Measurements from ENCODE around the gene COL15A1. TPM values are rescaled to one million over a fixed set of nuclear protein-coding genes. Genes with fewer than 3 reads are reported as not detected.

COL15A1 gene
- total RNA-seq, 1 experiment from 2014 or later: 3.4 TPM

DNA sequence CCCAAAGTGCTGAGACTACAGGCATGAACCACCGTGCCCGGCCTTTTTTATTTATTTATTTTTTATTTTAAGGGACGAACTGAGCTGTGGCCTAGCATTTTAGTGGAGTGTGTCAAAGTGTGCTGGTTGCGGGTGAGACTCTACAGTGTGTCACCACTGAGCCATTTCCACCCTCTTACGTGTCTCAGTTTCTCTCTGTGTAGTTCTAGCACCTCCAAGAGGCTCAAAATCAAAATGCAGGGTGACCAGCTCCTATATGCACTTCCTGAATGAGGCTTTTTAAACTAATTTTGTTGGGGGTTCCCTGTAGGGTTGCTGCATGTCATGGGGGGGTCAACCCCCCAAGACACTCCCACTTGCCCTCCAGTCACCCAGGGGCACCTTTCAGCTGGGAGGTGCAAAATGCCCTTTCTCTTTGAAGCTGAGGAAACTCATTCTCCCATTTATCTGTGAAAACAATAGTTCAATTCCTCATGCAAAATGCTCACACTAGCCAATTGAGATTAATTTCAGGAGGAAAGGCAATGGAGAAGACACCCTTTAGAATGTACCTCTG lies 69.3 kb downstream of the COL15A1 start:
- no peak for DNase-seq (ENCODE audit: low read depth)

DNA sequence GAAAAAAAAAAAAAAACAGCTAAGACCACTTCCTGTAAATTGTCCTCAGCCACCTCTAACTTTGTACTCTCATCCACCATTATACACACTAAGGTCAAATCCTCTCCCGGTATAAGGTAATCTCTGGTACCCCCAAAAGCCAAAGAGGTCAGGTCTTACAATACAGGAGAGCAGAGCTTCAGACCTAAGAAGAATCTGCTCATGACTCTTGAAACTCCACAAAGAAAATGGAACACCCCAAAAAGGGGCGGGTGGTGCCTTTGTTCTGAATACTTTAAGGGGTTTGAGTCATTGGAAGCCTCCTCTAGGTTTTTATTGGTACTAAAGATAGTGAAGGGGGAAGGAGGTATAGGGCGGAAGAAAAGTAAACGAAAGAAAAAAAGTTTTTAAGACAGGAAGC lies 69.8 kb downstream of the COL15A1 start:
- DNase-seq (ENCODE audit: low read depth): no peak

DNA sequence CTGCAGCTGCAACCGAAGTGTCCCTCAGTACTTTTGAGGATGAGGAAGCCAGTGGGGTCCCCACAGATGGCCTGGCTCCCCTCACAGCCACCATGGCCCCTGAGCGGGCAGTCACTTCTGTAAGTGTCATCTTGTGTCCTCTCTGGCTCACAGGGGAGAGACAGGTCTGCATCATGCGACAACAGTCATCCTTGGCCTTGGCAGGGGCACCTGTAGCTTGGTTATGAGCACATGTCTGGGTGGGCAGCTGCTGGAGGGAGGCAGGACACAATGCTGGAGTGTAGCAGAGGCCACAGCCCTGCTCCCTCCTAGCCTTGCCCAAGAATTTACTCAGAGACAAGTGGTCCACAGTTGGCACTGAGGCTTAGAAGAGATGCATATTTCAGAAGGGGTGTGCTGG lies 71.7 kb downstream of the COL15A1 start:
- DNase-seq (ENCODE audit: low read depth): no peak

DNA sequence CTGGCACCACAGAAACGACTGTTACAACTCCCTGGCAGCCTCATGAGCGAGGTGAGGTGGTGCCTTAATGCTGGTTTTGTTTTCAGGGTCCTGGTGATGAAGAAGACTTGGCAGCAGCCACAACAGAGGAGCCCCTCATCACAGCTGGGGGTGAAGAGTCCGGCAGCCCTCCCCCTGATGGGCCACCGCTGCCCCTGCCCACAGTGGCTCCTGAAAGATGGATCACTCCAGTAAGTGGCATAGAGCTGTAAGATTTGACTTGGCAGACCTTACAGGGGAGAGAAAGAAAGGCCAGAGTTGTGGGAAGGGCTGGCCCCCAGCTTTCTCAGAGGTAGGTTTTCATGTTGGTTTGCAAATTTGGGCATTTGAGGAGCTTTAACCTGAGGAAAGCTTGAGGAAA lies 72.2 kb downstream of the COL15A1 start:
- DNase-seq (ENCODE audit: low read depth): no peak

DNA sequence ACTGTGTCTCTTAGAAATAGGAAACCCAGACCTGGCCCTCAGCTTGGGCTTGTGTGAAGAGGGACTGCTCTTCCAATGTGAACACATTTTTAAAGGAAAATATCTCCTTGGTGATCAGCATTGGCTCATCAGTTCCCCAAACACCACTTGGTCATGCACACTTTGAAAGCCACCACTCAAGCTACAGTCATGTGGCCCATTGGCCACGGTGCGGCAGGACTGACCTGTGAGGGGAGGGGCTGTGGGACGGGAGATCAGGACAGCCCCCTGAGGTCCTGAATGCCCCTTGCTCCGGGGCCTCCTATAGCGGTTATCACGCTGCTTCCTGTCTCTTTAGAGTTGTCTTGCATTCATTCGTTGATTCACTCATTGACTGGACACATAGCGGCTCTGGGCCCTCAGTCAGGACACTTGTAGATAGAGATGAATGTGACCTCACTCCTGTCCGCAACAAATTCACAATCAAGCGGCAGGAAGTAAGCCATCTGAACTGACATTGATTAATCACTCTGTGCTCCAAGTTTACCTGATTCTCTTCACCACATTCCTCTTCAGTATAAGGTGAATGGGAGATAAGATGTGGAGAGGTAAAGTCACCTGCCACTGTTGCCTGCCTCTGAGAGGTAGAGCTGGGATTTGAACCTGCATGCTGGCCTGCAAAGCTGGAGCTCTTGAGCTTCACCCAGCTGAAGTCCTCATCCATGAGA lies 73.1 kb downstream of the COL15A1 start:
- no peak for DNase-seq (ENCODE audit: low read depth)

DNA sequence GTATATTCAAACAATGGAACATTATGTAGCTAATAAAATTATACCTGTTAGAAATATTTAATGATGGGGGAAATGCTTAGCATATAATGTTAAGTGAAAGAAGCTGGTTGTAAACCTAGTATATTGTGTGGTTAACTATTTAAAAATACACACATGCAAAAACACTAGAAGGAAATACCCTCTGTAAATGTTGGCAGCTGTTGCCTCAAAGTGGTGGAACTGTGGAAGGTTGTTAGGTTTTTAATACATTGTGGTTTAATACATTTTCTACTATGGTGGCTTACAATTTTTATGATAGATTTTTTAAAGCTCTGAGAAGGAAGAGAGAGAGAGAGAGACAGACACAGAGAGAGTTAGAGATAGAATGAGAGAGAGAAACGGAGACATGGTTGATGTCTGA lies 74.9 kb downstream of the COL15A1 start:
- DNase-seq (ENCODE audit: low read depth): peak; percentile 34

DNA sequence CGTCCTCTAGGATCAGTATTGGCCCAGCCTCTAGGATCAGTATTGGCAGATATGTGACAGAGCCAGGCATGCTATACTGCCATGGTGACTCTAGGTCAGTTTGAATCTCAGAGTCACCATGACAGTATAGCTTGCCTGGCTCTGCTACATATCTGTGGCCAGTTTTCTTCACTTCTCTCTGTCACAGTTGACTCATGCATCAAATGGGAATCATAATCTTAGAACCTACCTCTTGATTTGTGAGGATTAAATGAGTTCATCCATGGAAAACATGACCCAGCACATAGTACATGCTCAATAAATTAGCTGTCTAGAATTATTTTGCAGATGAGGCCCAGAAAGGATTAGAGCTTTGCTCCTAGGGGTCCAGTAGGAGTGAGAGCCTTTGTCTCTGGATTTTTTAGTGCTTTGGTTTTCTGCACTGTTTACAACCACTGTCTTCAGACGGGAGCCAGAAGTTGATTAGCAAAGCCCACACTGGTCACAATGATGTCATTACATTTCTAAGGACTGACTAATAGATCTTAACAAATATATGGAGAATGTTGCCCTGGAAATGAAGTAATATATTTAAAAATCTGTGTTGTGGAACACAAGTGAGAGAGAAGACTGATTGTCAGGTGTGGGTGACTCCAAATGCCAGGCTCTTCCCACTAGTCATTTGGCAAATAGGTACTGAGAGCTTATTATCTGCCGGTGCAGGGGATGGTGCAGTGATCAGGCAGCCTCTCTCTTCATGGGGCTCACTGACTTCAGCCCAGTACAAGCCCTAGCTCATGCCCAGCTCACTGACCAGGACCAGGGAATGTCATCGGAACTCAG lies 76.0 kb downstream of the COL15A1 start:
- peak; percentile 87 for DNase-seq (ENCODE audit: low read depth)

DNA sequence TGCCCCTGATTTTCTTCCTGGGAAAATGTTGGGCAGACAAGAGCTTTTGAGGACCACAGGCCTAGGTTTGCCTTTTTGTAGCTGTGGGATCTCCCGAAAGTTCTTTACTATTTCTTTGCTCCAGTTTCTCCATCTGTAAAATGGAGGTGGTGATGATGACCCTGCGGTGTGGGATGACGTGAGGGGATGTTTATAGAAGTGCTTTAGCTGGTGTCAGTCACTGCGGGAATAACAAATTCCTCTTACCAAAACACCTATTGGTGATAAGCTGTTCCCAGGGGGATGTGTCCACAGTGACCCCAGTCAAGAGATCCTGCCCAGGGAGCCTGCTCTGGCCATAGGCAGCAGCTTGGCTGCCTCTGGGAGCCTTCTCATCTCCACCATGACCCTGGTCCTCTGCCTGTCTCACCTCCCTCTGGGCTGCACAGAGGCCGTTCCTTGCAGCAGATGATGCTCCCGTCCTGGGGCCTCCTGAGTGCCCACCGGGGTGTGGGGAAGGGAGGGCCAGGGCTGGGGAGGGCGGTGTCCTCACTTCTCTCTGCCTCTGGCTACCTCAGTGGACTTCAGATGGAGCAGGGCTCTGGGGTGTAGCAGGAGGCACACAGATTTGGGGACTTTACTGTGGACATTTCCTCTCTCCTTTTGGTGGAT lies 77.2 kb downstream of the COL15A1 start:
- no peak for DNase-seq (ENCODE audit: low read depth)

DNA sequence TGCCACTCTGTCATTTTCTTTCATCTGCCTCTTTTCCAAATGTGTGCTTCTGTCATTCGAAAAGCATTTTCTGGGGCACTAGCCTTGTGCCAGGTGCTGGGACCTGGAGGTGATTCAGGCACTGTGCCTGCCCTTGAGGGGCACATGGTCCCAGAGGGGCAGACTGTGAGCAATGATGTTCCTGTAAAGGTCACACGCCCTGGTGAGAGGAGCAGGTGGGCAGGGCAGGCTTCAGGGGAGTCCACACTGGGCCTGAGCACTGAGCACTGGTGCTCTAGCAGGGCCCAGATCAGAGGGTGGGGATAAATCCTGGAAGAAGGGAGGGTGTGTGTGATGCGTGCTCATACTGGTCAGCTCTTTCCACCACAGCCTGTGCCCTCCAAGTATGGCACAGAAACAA lies 77.8 kb downstream of the COL15A1 start:
- DNase-seq (ENCODE audit: low read depth): no peak

DNA sequence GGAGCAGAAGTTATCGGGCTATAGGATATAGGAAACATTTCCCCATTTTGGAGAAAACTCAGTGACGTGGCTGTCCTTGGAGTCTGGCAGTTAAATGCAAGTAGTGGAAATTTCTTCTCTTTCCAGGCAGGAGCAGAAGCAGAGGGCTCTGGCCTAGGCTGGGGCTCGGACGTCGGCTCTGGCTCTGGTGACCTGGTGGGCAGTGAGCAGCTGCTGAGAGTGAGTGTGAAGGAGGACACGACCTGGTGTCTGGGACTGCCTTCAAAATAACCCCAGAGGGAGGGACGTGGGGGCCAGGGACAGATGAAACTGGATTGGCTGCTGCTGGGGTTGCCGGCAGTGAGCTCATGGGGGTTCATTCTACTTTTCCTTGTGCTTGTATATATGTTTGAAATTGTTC lies 79.5 kb downstream of the COL15A1 start:
- DNase-seq (ENCODE audit: low read depth): no peak

DNA sequence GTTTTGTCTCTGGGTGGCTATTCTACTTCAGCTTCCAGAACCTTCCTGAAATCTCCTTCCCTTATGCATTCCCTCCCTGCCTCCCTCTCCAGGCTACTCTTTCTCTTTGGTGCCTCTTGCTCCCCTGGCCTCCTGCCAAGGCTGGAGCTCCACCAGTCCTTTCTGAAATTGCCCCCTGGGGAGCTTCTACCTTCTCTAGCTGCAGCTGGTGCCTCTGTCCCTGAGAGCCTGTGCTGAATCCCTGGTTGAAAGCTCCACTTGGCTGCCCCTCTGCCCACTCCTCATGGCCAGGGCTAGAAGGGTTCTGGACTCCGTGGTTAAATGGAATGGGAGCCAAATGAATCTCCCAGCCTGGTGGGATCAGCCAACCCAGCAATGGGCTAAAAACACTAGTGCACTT lies 80.1 kb downstream of the COL15A1 start:
- peak; percentile 70 for DNase-seq (ENCODE audit: low read depth)

DNA sequence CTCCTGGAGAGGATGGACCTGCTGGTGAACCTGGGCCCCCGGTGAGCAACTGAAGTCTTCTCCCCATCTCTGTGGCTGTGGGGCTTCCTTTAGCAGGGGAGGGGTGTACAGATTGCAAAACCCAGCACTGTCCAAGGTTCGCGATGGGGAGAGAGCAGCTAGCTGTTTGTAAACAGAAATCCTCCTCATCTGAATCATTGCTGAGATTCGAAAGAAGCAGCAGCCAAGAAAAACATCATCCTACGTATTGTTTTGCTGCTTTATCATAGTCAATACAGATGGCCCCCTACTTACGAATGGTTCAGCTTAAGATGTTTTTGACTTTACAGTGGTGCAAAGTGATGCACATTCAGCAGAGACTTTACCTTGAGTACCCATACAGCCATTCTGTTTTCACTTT lies 81.3 kb downstream of the COL15A1 start:
- no peak for DNase-seq (ENCODE audit: low read depth)

DNA sequence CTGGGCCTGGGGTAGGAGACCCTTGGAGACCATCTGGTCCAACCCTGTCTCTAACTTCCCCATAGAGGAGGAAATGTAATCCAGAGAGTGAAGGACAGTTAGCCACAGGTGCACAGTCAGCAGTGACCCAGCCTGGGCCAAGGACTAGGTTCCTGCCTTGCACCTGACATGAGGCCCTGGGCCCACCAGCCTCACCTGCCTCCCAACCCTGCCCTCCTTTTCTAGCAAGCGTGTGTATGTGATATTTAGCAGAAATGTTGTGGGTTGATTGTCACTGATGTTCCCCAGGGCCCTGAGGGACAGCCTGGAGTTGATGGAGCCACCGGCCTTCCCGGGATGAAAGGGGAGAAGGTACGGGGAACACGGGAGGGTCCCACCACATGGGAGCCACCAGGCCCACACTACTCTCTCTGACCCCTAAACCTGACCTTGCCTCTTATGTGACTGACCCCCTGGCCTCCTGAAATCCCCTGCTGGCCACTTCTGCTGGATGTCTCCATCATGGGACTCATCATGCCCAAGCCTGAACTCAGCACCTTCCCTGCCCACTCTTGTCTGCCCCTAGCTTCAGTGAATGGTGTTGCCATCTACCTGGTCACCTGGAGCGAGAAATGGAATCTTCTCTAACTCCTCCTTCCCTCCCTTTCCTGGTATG lies 82.0 kb downstream of the COL15A1 start:
- no peak for DNase-seq (ENCODE audit: low read depth)

DNA sequence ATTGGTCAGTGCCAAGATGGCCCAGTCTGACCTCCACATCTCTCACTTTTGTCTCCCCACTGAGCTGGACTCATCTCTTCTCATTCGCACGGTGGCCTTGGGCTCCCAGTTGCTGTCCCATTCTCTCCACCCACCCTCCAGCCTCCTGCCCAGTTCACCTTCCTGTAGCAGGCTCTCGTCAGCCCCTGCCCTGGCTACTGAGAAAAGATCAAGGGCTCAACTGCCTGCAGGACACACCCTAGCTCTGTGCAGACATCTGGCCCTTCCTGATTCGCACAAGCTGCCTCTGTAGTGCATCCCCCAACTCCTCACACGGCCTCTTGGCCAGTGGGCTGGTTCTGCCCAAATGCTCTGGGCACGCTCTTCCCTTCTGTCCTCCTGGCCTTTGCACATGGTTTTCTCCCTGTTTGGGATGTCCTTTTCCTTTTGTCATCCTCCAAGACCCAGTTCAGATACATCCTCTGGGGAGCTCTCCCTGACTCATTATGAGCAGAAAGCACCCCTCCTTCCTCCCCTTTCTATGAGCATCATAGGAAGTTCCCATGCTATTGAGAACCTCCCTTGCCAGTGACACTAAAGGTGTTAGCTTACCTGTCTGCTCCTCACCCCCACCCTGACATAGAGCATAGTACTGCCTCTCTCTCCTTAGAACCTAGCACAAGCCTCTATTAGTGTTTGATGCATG lies 82.7 kb downstream of the COL15A1 start:
- no peak for DNase-seq (ENCODE audit: low read depth)

DNA sequence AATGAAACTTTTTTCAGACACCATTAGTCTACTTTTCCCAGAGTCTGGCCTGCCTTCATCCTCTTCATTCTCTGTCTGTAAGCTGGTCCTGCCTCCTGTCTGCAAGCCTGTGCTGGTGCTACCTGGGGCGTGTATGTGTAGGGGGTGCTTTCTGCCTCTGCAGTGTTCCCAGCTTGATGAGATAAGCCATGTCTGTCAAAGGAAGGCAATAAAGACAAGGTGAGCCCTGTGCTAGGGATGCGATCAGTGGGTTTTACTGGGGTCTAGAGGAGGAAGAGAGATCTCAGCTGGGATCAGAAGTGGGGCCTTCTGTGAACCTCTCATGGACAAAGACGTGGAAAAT lies 83.2 kb downstream of the COL15A1 start:
- DNase-seq (ENCODE audit: low read depth): no peak

DNA sequence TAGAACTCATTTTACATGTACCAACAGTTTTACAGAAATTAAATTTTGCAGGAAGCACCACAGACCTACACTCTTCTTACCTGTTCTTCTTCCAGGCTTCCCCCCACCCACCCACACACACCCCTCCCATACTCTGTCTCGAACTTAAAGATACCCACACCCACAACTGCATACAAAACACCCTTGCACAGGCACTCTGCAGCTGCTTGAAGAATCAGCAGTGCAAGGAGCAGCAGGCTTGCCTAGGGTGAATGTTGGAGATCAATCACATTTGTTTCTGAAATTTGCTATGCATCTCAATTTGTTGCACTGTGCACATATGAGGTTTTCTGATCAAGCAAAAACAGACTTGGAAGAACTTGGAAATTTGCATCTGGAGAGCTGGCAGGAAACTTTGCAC lies 83.7 kb downstream of the COL15A1 start:
- no peak for DNase-seq (ENCODE audit: low read depth)

DNA sequence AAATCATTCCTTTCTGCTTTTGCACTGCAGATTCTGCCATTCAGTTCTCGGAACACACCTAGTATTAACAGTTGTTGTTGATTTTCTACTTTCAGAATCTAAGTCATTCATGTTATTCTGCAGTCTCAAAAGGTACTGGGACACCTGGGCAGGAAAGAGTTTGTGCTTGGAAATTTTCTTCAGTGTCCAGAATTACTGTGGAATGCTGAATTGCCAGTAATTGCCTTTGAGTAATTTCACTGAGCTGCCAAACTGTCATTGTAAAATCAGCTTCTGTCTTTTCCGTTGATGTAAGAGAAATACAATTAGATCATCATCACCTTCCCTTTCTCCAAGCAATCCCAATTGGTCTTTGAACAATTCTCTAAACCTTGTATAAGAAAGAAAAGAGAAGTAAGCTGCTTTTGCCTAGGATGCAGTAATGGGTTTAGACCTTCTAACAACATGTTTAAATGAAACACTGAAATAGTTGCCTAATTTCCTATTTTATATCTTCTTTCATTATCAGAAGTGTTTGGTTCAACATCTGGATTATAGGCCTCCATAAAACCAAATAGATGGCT lies 85.5 kb downstream of the COL15A1 start:
- DNase-seq (ENCODE audit: low read depth): no peak

DNA sequence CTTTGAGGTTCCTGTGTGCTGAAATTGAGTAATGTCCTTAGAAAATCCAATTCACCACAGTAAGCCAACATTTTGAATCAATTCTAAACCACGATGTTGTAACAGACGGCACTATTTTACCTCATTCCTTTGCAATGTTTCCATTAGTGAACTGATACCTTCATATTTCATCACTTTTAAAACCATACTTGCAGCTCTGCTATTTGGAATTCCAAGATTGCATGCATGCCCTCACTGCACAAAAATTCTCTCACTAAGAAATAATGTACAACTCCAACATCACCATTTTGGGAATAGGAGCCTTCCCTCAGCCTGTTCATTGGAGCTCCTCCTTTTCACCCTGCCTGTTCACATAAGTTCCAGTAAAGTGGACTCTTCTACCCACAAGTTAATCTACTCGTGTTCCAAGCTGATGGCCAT lies 86.4 kb downstream of the COL15A1 start:
- peak; percentile 85 for DNase-seq (ENCODE audit: low read depth)

DNA sequence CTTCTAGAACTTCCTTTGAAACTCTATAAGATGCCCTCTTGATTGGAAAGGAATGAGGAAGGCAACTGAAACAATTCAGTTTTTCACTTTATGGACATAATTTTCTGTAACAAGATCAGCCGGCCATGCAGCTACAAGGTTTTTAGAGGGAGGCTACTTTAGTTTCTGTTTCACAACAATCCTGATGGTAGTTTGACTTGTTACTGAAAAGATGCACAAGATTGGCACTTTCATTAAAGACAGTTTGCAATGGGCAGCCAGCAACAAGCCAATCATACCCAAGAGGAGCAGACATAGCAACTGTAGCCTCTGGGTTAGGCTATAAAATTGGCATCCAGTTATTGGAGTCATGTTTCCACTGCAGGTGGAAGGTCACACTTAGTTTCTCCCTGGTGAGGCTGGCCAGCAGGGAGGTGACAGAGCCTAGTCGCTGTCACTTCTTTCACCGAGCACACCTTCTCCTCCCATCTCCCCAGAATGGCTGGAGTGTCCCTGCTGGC lies 87.0 kb downstream of the COL15A1 start:
- no peak for DNase-seq (ENCODE audit: low read depth)

DNA sequence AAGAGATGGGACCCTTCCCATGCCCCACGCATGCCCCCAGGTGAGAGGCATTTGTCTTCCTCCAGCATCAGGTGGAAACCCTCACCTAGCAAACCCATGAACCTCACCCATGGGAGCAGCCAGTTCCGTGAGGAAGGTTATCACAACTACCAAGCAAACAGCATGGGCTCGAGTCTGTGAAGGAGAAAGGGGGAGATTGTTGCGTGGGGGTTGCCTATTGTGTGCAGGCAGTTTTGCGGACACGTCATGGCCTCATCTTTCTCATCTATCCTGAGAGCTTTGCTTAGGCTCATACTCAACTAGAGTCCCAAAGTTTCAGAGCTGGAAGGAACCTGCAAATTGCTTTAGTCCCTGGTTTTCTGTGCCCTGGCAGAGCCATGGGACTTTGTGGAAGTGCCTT lies 87.6 kb downstream of the COL15A1 start:
- DNase-seq (ENCODE audit: low read depth): no peak

DNA sequence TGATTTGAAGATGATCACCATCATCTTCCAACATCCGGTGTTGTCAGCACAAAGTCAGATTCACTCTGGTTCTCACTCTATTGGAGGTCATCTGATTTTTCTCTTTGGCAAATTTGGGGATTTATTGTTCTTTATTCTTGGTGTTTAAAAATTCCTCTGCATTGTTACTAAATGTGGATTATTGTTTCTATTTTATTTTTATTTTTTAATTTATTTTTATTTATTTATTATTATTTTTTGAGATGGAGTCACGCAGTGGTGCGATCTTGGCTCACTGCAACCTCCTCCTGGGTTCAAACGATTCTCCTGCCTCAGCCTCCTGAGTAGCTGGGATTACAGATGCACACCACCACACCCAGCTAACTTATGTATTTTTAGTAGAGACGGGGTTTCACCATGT lies 88.3 kb downstream of the COL15A1 start:
- DNase-seq (ENCODE audit: low read depth): no peak

All from LHCN-M2 (cell line).